ENCODE results near the gene SREK1.
A peak's percentile ranks its signal among the peaks of the same experiment; 100 is the strongest.

The SREK1 gene

GRCh38 chr5:66171349-66172344, 27.5 kb downstream of the SREK1 start:
- Histone ChIP-seq H3K27me3 (replicated peaks; ENCODE audit: insufficient read depth, low read length) (no peaks in the 10 kb centered on the region), H3K9ac (ENCODE audit: low read length) (no peak overlapping the region), H3K79me2 (ENCODE audit: low read length) (peaks cover 13% of the 10 kb centered on the region), H4K20me1 (ENCODE audit: insufficient read depth, low read length) (no peaks in the 10 kb centered on the region), H3K36me3 (replicated peaks; ENCODE audit: insufficient read depth, low read length) (peaks cover 4% of the 10 kb centered on the region; the same call in 1 of the 2 replicates), H3K9me2 (replicated peaks; ENCODE audit: insufficient read depth, low read length) (no peaks in the 10 kb centered on the region), H3K27ac (ENCODE audit: low read length) (peak overlapping the region; percentile 20; the same call in 1 of the 2 replicates), H2AFZ (ENCODE audit: low read length) (no peak overlapping the region), H3K9me3 (replicated peaks; ENCODE audit: insufficient read depth, low read length) (no peaks in the 10 kb centered on the region), H3F3A (ENCODE audit: insufficient read depth, low read length) (peaks cover 4% of the 10 kb centered on the region; the same call in 1 of the 2 replicates), H3K4me2 (ENCODE audit: low read depth, low read length) (no peak overlapping the region), H3K4me1 (ENCODE audit: low read length) (no peaks in the 10 kb centered on the region; the same call in 1 of the 2 replicates), H3K4me3 (ENCODE audit: low read length) (no peak overlapping the region)
- peak; percentile 69 for DNase-seq
- TF ChIP-seq EZH2 (optimal IDR thresholded peaks at IDR 0.05; ENCODE audit: low read depth, low read length) = no peak
- TF ChIP-seq CTCF (IDR thresholded peaks at IDR 0.05; ENCODE audit: low read length) = peak; percentile 41

DNA sequence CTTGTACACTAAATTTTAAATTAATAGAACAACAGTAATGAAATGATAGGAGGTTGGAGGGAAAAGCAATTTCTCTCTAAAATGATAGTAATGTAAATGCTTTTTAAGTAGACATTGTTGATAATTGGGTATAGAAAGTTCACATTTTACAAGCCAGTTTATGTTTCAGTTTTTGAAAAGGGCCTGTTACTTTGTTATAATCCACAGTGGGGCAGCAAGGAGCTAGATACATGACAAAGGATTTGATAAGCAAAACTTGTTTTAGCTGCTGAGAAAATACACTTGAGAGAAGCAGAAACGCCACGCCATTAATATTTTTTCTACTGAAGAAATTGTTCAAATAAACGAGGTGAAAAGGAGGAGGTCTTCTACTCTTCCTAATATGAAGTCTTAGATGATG, 30.2 kb downstream of the SREK1 start:
- Histone ChIP-seq H3K4me3 (ENCODE audit: low read length) (no peak overlapping the region), H3K79me2 (ENCODE audit: low read length) (peaks cover 13% of the 10 kb centered on the region), H3K27me3 (replicated peaks; ENCODE audit: insufficient read depth, low read length) (no peaks in the 10 kb centered on the region), H3K27ac (ENCODE audit: low read length) (no peak overlapping the region), H3K9ac (ENCODE audit: low read length) (no peak overlapping the region), H3K4me1 (ENCODE audit: low read length) (no peaks in the 10 kb centered on the region; the same call in 1 of the 2 replicates), H3K36me3 (replicated peaks; ENCODE audit: insufficient read depth, low read length) (peaks cover 9% of the 10 kb centered on the region; the same call in 1 of the 2 replicates), H2AFZ (ENCODE audit: low read length) (no peak overlapping the region), H4K20me1 (ENCODE audit: insufficient read depth, low read length) (no peaks in the 10 kb centered on the region), H3K4me2 (ENCODE audit: low read depth, low read length) (no peak overlapping the region), H3F3A (ENCODE audit: insufficient read depth, low read length) (peaks cover 4% of the 10 kb centered on the region; the same call in 1 of the 2 replicates), H3K9me3 (replicated peaks; ENCODE audit: insufficient read depth, low read length) (no peaks in the 10 kb centered on the region), H3K9me2 (replicated peaks; ENCODE audit: insufficient read depth, low read length) (no peaks in the 10 kb centered on the region)
- TF ChIP-seq CTCF (IDR thresholded peaks at IDR 0.05; ENCODE audit: low read length) (peak; percentile 42), EZH2 (optimal IDR thresholded peaks at IDR 0.05; ENCODE audit: low read depth, low read length) (no peak)
- no peak for DNase-seq

DNA sequence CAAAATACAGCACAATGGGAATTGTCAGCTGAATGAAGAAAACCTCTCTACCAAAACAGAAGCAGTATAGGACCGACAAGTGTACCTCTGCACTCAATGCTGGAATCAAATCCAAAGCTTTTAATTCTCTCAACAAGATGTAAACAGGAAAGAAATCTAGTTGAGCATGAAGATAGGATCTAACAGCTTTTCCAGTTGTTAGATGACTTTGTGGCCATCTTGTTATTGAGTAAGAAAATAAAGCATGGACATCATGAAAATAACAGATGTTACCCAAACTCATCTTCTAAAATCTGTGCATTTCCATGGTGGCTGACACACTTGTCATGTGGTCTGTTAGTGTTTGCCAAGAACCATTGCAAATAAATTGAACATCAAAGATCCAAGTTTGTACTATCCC, 34.7 kb downstream of the SREK1 start:
- H3K4me1 ChIP-seq (ENCODE audit: low read length) = no peaks in the 10 kb centered on the region

More for the DNA sequence above, 34.7 kb downstream of the SREK1 start:
- Histone ChIP-seq H3F3A (ENCODE audit: insufficient read depth, low read length) (no peaks in the 10 kb centered on the region), H3K36me3 (replicated peaks; ENCODE audit: insufficient read depth, low read length) (peaks cover 11% of the 10 kb centered on the region), H3K27ac (ENCODE audit: low read length) (no peak overlapping the region), H3K9me2 (replicated peaks; ENCODE audit: insufficient read depth, low read length) (no peaks in the 10 kb centered on the region), H3K79me2 (ENCODE audit: low read length) (peaks cover 8% of the 10 kb centered on the region; the same call in 1 of the 2 replicates), H3K27me3 (replicated peaks; ENCODE audit: insufficient read depth, low read length) (no peaks in the 10 kb centered on the region), H3K4me3 (ENCODE audit: low read length) (no peak overlapping the region), H2AFZ (ENCODE audit: low read length) (no peak overlapping the region), H3K9me3 (replicated peaks; ENCODE audit: insufficient read depth, low read length) (no peaks in the 10 kb centered on the region), H3K9ac (ENCODE audit: low read length) (no peak overlapping the region), H3K4me2 (ENCODE audit: low read depth, low read length) (no peak overlapping the region), H4K20me1 (ENCODE audit: insufficient read depth, low read length) (no peaks in the 10 kb centered on the region)
- TF ChIP-seq CTCF (IDR thresholded peaks at IDR 0.05; ENCODE audit: low read length) (no peak), EZH2phosphoT487 (IDR thresholded peaks at IDR 0.05; ENCODE audit: low read length) (no peak)
- DNase-seq = no peak
